IPS-NIHi7 (cell line): ENCODE measurements around the gene ADTRP.

ENCODE experiments used
- DNase-seq: peaks from one replicate; pipeline ENCODE4 v3.0.0; 2012; ENCODE audit warnings: mixed read lengths; ENCODE audit errors: extremely low spot score

ADTRP gene

GRCh38 chr6:11722805-11723631 is 55.6 kb downstream of the ADTRP start:
- no peak for DNase-seq

DNA sequence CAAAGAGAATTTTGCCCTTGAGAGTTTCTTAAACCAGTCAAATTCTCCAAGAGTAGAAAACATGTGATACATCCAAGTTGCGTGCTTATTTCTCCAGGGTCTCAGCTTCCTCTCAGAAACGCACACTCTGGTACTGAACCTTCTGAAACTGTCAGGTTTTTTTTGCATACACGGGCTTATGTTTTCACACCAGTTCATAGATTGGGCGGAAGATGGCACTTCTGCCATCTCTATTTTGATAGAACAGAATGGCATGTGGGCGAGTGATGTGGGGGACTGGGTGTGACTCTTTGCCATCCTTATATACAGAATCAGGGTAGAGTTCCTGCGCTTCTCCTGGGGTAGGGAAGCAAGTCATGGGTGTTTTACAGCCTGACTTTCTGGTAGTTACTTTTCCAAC is 56.4 kb downstream of the ADTRP start:
- no peak for DNase-seq

DNA sequence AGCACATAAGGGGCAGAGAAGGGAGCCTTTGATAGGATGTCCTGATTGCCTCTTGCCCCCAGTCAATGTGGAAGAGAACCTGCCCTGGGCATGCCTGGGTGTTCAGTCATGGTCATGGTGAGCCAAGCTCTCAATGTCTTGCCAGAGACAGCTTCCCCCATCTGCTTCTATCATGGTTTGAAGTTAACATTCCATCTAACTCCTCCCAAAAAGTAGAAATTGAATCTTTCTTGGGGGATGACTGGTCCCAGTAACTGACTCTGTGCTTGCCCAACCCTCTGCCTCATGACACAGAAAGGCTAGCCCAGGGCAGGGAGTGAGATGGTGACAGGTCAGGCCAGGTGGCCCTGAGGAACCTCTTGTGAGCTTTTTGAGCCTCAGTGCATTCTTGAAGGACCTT is 60.1 kb downstream of the ADTRP start:
- DNase-seq, result no peak

- no peak for DNase-seq
These were observed 60.6 kb downstream of the ADTRP start for GRCh38 chr6:11718031-11718430.

DNA sequence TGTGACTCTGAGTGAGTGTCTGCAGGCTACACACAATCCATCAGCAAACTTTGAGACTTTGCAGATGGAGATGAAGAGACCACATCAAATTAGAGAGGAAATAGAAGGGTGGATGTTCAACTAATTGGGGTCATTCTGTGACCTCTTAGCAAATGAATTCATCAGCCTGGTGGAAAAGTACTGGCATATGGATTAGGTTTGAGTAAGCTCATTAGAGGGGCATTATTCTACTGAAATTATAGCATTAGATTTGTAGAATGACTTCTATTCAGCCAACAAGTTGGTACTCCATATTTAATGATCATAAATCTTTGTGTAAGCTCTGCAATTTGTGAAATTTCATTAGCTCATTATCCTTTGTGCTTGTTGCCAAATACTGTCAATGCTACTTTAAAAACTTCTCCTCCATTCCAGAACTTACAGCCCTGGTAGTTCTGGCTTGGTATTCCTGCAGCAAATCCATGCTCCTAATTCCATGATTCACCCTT is 63.8 kb downstream of the ADTRP start:
- no peak for DNase-seq

- DNase-seq, result no peak
These were observed 64.3 kb downstream of the ADTRP start for GRCh38 chr6:11714116-11714797.

- DNase-seq, result no peak
These were observed 65.8 kb downstream of the ADTRP start for GRCh38 chr6:11712760-11713159.

- no peak for DNase-seq
These were observed 66.5 kb downstream of the ADTRP start for GRCh38 chr6:11711984-11712711.

GRCh38 chr6:11711003-11711983 is 67.3 kb downstream of the ADTRP start:
- no peak for DNase-seq

- DNase-seq, result no peak
These were observed 68.3 kb downstream of the ADTRP start for GRCh38 chr6:11710311-11710761.

GRCh38 chr6:11706171-11706570 is 72.4 kb downstream of the ADTRP start:
- no peak for DNase-seq

GRCh38 chr6:11705483-11705882 is 73.1 kb downstream of the ADTRP start:
- DNase-seq, result no peak

DNA sequence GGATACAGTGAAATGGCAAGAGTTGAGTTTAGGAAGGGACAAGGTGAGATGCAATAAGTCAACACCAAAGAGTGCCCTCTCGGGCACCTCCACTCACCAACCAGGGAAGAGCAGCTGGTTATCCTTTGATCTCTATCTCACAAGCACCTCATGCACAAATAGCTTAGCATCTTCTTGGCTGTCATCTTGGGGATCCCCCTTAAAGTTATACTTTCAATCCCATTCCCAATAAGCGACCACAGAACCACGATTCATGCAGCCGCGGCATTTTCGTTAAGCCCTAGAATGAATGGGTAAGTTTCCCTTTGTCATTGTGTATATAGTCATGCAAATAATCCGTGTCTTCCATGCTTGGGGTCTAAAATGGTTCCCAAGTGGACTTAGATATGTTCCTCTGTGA is 73.5 kb downstream of the ADTRP start:
- no peak for DNase-seq

DNA sequence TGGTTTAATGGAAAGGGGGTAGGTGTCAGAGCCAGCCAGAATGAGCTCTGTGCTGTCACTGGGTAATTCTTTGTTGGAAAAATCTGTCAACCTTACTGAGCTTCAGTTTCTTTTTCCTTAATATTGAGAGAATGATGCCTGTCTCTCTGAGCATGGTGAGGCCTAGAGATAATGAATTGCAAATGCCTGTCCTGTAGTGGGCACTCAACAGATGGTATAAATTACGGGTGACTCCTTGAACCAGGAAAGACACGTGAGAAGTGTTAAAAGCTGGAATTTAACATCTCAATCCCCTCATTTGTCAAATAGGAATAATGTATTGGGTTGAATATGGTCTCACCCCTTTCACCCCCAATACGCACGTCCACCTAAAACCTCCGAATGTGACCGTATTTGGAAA is 74.9 kb downstream of the ADTRP start:
- no peak for DNase-seq

DNA sequence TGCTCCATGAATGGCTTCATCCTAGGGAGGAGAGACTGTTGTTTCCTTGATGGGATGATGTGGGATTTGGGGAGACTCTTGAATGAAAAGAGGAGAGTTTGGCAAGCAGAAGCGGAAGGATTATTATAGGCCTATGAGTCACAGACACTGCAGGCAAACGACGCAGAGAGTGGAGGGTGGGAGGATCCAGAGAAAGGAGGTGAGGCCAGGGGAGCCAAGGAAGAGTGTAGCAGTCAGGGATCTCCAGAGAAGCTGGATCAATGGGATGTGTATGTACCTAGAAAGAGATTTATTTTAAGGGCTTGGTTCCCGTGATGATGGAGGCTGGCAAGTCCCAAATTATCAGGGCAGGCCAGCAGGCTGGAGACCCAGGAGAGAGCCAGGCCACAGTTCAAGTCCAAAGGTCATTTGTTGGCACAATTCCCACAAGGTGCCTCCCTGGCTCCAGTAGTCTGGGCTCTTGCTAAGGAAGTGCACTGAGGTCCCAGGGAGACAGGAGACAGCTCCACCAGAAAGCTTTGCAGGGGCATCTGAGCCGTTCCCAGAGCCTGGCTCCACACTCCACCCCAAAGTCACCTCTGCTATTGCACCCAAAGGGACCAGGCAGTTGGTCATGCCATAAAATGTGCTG is 76.0 kb downstream of the ADTRP start:
- DNase-seq, result no peak

GRCh38 chr6:11702089-11702488 is 76.5 kb downstream of the ADTRP start:
- no peak for DNase-seq

GRCh38 chr6:11701573-11701972 is 77.0 kb downstream of the ADTRP start:
- DNase-seq, result no peak

DNA sequence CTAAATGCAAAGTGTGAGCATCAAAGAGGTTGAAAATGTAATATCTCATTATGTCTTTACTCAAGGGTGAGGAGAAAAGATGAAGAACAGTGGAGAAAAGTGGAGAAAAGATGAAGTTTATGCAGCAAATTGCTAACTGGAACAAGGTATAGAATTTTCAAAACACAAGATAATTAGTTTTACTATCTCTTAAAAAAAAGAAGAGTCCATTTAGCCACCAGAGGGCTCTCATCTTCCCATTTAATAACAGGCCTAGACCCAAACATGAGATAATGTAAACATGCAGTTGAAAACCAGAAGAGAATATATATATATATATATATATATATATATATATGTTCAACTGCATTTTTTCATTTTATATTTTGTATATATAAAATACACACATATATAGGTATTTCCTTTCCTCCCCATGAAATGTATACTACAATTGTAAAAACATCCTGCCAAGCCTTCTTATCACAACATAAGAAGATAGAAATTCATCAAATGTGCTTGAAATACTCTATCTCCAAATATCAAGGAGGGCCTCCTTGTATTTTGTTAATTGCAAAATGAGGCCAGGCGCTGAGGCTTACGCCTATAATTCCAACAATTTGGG is 78.4 kb downstream of the ADTRP start:
- DNase-seq, result no peak

GRCh38 chr6:11699576-11699975 is 79.0 kb downstream of the ADTRP start:
- DNase-seq, result no peak
